Skeletal muscle cell (primary cell): ENCODE data around the gene PPP1CC.
"Not testable (repeated sequence)": the region's sequence is repeated elsewhere in the genome, so short reads cannot be mapped to it uniquely, and the experiment has no call there.

Experiments
- DNase-seq: peaks from one replicate; pipeline ENCODE4 v3.0.0-alpha.2; 2010; ENCODE audit warnings: low read depth
- H3K4me3 ChIP-seq: 2 replicates; pipeline ENCODE4 v1.5.1; 2011; ENCODE audit warnings: low read depth, mild to moderate bottlenecking, control low read depth, low read length, moderate library complexity

Gene PPP1CC

GRCh38 chr12:110731479-110731878 lies 11.2 kb downstream of the PPP1CC start:
- H3K4me3 ChIP-seq: no peak overlapping the region
- no peak for DNase-seq

GRCh38 chr12:110728628-110729027 lies 14.1 kb downstream of the PPP1CC start:
- no peak overlapping the region for H3K4me3 ChIP-seq
- no peak for DNase-seq

GRCh38 chr12:110726708-110727369 lies 15.9 kb downstream of the PPP1CC start:
- H3K4me3 ChIP-seq: no peak overlapping the region
- no peak for DNase-seq

- no peak for DNase-seq
- H3K4me3 ChIP-seq: no peak overlapping the region
Measured at GRCh38 chr12:110726028-110726427, 16.7 kb downstream of the PPP1CC start.

GRCh38 chr12:110725267-110725666 lies 17.4 kb downstream of the PPP1CC start:
- H3K4me3 ChIP-seq: no peak overlapping the region
- DNase-seq: no peak

GRCh38 chr12:110722892-110723291 lies 19.8 kb downstream of the PPP1CC start:
- not testable (repeated sequence) for H3K4me3 ChIP-seq, DNase-seq

GRCh38 chr12:110721570-110721969 lies 21.1 kb downstream of the PPP1CC start:
- H3K4me3 ChIP-seq: no peak overlapping the region
- DNase-seq: no peak

GRCh38 chr12:110720516-110720915 lies 22.2 kb downstream of the PPP1CC start:
- no peak overlapping the region for H3K4me3 ChIP-seq
- no peak for DNase-seq

GRCh38 chr12:110718222-110718908 lies 24.3 kb downstream of the PPP1CC start:
- DNase-seq: no peak

GRCh38 chr12:110717037-110717436 lies 25.7 kb downstream of the PPP1CC start:
- DNase-seq: no peak
- no peak overlapping the region for H3K4me3 ChIP-seq

More at GRCh38 chr12:110718222-110718908, 24.3 kb downstream of the PPP1CC start:
- H3K4me3 ChIP-seq: no peak overlapping the region

- no peak overlapping the region for H3K4me3 ChIP-seq
- DNase-seq: no peak
Measured at GRCh38 chr12:110708917-110709316, 33.8 kb downstream of the PPP1CC start.

GRCh38 chr12:110705309-110705708 lies 37.4 kb downstream of the PPP1CC start:
- no peak for DNase-seq
- no peak overlapping the region for H3K4me3 ChIP-seq

- H3K4me3 ChIP-seq: no peak overlapping the region
- no peak for DNase-seq
Measured at GRCh38 chr12:110704750-110705149, 37.9 kb downstream of the PPP1CC start.

GRCh38 chr12:110704231-110704630 lies 38.5 kb downstream of the PPP1CC start:
- no peak for DNase-seq
- no peak overlapping the region for H3K4me3 ChIP-seq

GRCh38 chr12:110702081-110702480 lies 40.6 kb downstream of the PPP1CC start:
- H3K4me3 ChIP-seq: no peak overlapping the region
- DNase-seq: no peak

GRCh38 chr12:110699591-110700445 lies 42.9 kb downstream of the PPP1CC start:
- no peak for DNase-seq
- no peak overlapping the region for H3K4me3 ChIP-seq

GRCh38 chr12:110698171-110698902 lies 44.4 kb downstream of the PPP1CC start:
- DNase-seq: peak; percentile 30
- no peak overlapping the region for H3K4me3 ChIP-seq

GRCh38 chr12:110697236-110697635 lies 45.5 kb downstream of the PPP1CC start:
- H3K4me3 ChIP-seq: no peak overlapping the region
- DNase-seq: no peak

GRCh38 chr12:110696283-110696682 lies 46.4 kb downstream of the PPP1CC start:
- no peak for DNase-seq

More at GRCh38 chr12:110696283-110696682, 46.4 kb downstream of the PPP1CC start:
- H3K4me3 ChIP-seq: no peak overlapping the region
